HL-60/S4 treated with phorbol 12-myristate 13-acetate at 8.2 ng/mL for 4 days and 3 days (cell line): ENCODE results near the gene SOAT2.
"Not testable (repeated sequence)": the region's sequence is repeated elsewhere in the genome, so short reads cannot be mapped to it uniquely, and the experiment has no call there.

Experiments
- in situ Hi-C: fragments of 300-500 bp; cut with MboI; formaldehyde crosslinking; loops from 2 replicates; pipeline ENCODE4 v1.15.0; 2022; ENCODE audit warnings: low sequenced_read_pairs

SOAT2 gene

DNA sequence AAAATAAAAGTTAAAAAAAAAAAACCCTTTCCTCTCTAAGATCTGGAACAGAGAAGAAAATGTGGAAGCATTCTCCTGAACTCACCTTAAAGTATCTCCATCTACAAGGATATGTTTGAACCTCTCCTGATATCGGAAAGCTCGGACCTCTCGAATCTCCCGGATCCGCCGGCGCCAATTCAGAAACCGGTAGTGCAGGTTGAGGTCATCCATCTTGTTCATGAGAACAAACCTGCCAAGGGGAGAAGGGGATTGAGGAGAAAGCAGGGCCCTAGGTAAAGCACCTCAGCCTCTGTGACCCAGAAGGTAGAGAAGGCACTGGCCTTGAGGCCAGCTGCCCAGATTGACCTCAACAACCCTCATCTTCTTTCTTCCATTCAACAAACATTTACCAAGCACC, 26.3 kb upstream of the SOAT2 start:
- in situ Hi-C loops = no loop called here

DNA sequence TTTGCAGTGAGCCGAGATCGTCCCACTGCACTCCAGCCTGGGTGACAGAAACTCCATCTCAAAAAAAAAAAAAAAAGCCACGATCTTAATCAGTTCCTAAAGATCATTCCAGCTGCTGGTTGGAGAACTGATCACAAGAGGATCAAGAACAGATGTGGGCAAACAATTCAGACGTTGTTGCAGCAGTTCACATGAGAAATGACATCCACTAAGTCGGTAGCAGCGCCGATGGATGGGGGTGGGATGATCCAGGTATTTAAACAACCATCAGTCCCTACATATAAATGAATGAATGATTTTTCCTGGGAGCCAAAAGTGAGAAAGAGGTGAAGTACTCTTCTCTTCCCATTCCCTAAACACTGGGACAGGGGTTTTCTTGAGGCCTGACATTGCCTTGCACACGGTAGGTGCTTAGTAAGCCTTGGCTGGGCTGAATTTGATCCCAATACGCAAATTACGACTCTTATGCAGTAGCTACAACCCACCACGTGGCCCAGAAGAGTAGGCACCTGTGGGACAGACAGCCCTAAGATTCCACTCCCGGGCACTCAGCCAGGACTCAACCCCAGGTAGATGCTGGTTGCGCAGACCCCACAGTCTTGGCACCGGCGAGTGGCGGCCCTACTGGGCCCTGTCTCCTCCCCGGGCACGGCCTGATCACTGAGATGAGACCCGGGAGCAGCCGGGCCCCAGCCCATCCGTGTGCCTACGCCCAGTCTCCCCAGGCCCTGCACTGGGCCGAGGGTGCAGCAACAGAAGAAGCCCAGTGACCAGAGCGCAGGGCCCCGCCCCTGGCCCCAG, 24.7 kb upstream of the SOAT2 start:
- in situ Hi-C loops = no loop called here

DNA sequence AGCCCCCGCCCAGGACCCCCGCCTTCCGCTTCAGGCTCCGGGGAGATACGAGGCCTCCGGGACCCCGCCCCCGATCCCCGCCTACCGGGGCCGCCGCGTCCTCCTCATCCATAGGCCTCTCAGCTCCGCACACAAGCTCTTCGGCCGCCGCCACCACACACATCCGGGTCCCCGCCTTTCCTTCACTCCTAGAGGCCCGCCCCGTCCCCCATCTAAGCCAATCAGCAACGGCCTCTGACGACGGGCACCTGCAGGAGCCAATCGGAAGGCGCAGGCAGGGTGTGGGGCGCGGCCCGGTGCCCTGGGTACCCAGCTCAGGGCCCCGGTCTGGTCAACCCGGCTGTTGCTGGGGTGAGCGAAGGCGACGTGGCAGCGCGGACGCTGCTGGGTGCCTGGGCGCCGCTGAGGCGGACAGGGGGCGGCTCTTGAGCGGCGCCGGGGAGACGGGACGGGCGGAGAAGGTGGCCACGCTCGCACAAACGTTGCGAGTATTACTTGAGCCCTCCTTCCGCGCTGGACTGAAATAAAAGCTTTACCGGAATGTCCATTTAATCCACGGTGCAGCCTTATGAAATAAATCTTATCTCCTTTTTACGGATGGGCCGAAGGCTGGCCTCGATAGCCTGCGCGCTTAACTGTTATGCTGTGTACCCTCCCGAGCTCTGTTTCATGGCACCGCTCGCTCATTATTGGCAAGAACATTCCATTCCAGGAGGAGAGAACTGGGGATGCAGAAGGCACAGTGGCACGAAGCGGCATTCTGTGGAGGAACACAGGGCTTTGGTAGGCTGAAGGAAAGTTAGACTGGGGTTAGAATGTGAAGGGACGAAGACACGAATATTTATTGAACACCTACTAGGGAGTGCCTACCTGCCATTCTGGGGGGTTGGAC, 23.8 kb upstream of the SOAT2 start, which contains the start of gene SPRYD3:
TSS of gene SPRYD3 (minus strand) at position 165 of the 892 bp plus-strand sequence. CDS start at position 108, 57 bp downstream.
- in situ Hi-C loops = no loop called here

DNA sequence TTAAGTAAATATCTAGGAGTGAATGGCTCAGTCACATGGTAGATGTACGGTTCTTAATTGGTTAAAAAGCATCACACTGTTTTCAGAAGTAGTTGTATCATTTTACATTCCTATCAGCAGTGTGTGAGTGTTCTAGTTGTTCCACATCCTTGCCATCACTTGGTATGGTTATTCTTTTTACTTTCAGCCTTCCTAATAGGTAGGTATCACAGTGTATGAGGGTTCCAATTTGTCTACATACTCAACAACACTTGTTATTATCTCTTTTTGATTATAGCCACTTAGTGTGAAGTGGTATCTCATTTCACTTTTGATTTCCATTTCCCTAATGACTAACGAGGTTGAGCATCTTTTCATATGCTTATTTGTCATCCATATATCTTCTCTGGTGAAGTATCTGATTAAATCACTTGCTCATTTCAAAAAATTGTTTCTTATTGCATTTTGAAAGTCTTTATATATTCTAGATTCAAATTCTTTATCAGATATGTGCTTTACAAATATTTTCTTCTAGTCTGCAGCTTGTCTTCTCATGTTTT, 20.6 kb upstream of the SOAT2 start:
- in situ Hi-C loops = no loop called here

DNA sequence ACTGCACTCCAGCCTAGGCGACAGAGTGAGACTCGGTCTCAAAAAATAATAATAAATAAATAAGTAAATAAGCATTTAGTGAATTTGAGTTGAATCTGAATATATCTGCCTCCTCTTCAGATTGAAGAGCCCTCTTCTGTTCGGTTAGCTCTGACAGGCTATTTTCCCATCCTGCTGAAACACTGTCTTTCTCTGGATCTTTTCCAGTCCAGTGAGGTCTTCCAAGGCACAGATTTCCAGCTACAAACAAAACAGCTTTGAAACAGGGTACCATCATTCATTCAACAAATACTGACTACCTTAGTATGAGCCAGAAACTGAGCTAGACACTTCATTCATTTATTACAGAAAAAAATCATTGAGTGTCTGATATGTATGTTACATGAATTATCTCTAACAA, 16.9 kb upstream of the SOAT2 start:
- in situ Hi-C loops = no loop called here

DNA sequence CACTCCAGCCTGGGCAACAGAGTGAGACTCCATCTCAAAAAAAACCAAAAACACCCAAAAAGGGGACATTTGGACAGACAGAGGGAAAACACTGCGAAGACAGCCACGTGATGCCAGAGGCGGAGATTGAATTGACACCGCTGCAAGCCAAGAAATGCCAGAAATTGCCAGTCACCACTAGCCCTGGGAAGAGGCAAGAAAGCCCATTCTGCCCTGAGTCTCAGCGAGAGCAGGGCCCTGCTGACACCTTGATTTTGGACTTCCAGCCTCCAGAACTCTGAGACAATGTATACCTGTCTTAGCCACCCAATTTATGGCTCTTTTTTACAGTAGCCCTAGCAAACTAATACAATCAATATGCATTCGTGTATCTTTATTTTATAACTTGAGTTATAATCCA, 13.2 kb upstream of the SOAT2 start:
- in situ Hi-C loops = no loop called here

DNA sequence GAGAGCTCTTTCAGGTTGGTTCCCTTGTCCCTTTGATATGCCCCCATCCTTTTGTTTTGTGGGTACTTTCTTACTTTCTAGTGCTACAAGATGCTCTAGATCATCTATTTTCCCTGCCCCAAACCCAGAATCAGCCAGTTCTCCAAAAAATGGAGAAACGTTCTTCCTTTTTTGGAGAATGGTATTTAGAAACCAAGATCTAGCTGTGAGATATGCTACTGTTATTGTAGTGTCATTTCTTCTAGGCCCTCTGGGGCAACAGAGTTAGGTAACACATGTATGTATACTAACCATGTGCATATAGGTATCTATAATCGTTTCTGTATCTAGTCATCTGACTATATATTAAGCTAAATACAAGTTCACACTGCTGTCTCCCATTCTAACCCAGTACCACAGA, 12.7 kb upstream of the SOAT2 start:
- in situ Hi-C loops = no loop called here

DNA sequence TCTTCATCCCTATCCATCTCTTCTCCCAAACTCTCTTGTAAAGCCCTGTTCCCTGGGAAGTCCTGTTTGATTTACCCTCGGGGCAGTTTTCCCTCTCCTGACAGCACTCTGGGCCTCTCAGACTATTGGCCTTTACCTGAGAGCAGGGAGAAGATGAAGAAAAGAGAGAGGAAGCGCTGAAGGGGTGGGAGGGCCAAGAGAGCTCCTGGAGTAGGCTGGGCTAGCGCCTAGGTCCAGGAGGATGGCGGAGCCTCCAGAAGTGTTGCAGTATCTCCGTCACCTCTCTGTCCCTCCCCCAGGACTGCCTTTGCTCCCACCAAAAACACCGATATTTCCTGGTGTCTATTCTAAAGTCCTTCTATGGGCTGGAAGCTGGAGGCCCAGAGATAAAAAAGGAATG, 11.5 kb upstream of the SOAT2 start:
- in situ Hi-C loops = no loop called here

DNA sequence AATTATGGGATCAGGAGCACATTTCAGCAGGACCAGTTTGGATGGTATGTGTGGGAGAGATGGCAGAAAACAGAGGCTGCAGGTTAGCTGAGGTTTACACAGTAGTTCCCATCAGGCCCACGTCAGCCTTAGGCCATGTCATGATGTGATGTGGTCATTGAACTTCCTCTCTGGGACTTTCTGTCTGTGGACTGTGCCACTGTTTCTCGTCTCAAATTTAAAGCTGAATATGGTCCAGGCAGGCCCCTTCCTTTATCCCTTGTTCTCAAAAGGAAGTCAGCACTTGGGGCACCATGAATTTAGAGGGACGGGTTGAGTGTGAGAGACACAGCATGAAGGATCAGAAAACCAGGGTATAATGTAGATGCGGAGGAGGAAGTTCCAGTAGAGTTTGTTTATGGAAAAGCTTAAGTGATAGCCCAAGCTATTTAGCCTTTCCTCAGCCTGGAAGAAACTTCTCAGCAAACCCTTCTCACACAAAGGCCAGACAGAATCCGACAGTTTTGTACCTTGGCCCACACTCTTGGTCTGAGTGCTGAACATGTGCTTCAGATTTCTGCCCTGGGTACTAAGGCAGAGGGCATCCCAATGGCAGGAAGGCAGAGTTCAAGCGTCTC, 9.4 kb upstream of the SOAT2 start:
- in situ Hi-C loops = no loop called here

DNA sequence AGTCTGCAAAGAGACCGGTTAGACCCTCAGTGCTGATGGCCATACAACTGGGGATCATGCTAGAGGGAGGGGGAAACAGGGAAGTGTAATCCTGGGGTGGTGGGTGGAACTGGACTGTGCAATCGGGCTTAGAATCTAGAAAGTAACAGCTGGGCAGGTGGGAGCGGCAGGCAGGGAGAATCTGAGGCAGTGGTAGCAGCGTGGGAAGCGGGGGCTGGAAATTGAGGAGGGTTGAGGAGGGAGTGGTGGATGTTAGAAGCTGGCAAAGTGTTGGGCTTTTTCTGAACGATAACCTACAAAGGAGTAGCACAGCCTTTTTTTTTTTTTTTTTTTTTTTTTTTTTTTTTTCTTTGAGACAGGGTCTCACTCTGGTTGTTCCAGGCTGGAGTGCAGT, 8.9 kb upstream of the SOAT2 start:
- in situ Hi-C loops = no loop called here

DNA sequence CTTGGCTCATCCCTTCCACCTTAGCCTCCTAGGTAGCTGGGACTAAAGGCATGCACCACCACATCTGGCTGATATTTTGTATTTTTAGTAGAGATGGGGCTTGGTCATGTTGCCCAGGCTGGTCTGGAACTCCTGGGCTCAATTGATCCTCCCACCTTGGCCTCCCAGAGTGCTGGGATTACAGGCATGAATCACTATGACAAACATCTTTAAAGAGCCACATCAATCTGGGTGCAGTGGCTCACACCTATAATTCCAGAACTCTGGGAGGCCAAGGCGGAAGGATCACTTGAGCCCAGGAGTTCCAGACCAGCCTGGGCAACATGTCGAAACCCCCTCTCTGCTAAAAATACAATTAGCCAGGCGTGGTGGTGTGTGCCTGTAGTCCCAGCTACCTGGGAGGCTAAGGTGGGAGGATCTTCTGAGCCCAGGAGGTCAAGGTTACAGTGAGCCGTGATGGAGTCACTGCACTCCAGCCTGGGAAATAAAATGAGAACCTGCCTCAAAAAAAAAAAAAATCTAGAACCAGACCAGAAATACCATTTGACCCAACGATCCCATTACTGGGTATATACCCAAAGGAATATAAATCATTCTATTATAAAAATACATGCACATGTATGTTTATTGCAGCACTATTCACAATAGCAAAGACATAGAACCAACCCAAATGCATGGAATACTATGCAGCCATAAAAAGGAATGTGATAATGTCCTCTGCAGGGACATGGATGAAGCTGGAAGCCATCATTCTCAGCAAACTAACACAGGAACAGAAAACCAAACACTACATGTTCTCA, 8.3 kb upstream of the SOAT2 start:
- in situ Hi-C loops = not testable (repeated sequence)

DNA sequence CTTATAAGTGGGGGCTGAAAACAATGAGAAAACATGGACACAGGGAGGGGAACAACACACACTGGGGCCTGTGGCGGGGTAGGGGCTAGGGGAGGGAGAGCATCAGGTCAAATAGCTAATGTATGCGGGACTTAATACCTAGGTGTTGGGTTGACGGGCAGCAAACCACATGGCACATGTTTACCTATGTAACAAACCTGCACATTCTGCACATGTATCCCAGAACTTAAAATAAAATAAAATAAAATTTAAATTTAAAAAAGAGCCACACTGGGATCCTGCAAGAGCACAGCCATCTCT, 7.7 kb upstream of the SOAT2 start:
- in situ Hi-C loops = not testable (repeated sequence)

DNA sequence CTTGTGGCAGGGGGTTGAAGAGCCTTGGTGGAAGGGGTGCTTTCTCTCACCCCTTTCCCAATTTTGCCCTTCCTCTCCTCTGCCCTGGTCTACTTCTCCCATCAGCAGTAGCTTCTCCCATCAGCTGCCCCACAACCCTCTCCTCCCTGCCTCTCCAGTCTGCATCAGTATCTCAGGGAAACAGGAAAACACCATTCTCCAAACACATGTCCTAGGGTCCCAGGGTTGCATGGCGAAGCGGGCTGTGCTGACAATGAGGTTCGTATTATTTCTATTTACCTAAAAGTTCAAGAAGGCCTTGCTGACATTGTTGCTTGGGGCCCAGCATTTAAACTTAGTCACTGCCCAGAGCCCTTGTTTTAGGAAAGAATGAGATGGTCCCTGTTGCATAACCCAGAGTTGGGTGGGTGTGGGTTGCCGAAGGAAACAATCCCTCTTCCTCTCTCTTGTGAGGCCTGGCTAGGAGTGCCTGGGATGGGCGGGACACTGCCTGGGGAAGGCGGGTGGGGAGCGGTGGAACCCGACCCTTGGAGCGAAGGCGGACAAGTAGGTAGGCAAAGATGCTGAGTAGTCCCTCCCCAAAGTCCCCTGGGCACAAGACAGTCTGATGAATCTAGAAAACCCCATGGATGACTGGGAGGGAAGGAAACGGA, 7.1 kb upstream of the SOAT2 start:
- in situ Hi-C loops = no loop called here

DNA sequence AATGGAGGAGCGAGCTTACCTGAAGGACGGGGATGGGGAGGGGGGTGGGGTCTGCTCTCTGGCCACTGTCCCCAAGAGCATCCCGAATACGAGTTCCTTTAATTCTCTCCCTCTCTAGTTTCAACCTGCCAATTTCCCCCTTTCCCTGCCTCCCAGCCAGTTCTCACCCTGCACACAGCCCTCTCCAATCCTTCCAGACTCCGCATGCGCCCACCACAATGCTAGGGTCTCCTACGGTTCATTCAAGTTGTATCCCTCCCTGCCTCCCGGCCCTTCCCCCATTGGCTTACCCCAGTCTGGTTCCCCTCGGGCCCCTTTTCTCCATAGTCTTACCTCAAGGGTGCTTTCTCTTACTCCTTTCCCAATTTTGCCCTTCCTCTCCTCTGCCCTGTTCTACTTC, 6.5 kb upstream of the SOAT2 start:
- in situ Hi-C loops = no loop called here

DNA sequence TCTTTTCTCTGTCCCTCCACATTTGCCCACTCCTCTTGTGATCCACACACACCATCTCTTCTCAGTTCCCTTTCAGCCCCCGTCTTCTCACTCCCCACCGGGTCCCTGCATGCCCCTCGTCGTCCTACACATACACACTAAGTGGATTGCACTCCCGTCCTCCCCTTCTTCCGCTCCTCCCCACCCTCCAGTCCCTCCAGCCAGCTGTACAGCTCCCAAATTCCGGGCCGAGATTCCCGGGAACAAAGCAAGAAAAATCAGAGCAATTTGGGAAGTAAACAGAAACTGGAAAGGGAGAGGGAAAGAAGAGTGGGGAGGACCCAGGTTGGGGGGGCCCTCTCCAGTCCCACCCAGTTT, 6.1 kb upstream of the SOAT2 start:
- in situ Hi-C loops = no loop called here

DNA sequence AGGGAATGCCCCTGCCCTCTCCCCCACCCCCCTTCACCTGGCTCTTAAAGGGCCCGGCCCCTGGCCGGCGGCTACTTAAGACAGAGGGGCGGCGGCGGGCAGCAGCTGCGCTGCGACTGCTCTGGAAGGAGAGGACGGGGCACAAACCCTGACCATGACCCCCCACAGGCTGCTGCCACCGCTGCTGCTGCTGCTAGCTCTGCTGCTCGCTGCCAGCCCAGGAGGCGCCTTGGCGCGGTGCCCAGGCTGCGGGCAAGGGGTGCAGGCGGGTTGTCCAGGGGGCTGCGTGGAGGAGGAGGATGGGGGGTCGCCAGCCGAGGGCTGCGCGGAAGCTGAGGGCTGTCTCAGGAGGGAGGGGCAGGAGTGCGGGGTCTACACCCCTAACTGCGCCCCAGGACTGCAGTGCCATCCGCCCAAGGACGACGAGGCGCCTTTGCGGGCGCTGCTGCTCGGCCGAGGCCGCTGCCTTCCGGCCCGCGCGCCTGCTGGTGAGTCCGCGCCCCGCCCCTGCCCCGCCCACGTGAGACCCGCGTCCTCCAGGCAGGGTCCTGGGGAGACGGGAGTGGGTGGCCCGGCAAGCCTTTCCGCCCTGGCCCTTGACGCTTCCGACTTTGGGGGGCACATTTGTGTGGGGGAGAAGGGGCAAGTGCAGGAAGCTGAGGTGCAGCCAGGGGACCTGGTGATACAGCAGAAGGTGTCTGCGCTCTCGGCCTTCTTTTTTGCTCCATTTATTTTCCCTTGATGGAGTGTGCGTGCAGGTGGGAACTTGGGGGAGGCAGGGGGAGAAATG, 5.5 kb upstream of the SOAT2 start, which contains the start of gene IGFBP6:
TSS of gene IGFBP6 (plus strand) at position 104 of the 790 bp plus-strand sequence. CDS start at position 155, 51 bp downstream.
- in situ Hi-C loops = no loop called here

DNA sequence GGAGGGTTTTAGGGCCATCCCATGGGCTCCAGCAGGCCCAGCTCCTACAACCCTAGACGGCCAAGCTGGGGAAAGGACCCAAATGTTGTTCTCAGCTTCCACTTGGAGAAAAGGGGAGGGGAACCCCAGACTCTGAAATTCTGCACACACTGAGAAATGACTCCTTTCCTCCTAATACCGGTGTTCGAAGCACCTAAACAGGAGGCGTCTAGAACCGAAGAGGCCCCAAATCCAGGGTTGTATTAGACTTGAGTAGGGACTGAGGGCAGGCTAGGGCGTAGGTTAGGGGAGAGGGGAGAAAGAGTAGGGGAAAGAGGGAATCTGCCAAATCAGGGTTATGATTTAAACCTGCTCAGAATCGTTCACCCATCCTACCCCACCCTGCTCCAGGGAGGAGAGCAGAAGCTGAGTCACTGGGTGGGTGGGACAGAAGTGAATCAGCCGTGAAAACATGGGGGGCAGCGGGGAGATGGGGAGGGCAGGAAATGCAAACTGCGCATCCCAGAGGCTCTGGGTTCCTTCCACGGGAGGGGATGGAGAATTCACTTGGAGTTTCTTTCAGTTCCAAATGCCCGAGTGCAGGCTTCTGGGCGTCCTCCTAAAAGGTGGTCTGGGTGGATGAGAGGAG, 4.8 kb upstream of the SOAT2 start:
- in situ Hi-C loops = no loop called here

DNA sequence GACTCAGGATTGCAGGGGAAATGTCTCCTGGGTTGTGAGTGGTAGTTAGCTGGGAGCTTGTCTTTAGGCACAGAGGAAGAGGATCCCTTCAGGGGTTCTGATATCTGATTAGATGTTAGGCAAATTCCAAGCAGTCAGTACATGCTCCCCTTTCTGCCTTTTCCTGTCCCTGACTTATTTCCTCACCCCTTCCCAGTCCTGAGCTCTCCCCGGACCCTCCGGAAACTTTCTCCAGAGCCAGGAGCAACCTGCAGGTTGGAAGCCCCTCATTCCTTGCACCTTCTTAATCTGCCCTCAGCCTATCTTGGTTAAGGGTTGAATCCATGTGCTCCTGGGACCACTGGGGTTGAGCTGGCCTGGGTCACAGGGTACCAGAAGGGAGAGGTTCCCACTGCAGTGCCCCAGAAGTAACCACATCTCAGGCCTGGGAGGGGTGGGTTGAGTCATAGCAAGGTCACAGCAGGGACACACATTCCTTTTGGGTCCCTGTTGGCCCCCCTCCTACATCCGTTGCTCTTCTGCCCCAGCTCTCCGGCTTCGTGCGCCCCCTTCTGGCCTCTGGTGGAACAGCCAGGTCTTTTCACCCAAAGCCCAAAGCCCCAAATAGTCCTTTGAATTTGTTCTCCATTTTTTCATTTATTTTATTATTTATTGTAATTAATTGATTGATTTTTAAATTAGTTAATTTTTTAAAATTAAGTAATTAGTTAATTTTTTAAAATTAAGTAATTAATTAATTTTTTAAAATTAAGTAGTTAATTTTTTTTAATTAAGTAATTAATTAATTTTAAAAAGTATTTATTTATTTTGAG, 4.0 kb upstream of the SOAT2 start:
- in situ Hi-C loops = no loop called here
